Central memory CD4-positive, alpha-beta T cell (primary cell): ENCODE data around the gene LILRA6.
"Not testable (repeated sequence)": the region's sequence is repeated elsewhere in the genome, so short reads cannot be mapped to it uniquely, and the experiment has no call there.

Experiments
- DNase-seq: peaks from one replicate; pipeline ENCODE4 v3.0.0; 2022

The LILRA6 gene

GRCh38 chr19:54262066-54262465 is 19.5 kb upstream of the LILRA6 start:
- DNase-seq, result no peak

DNA sequence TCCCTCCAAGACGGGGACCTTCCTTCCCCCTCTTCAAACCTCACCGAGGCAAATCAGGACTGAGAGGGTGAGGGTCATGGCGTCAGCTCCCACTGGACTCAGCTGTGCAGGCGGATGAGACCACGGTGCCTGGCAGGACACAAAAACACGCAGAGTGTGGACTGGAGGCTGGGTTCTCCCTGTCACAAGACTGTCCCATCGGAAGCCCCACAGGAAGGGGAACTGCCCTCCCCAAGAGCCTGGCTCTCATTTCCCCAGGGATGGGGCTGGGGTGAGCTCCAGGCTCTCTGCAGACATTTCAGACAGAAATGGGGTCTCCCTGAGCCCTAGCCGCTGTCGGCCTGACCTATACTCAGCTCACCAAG is 14.5 kb upstream of the LILRA6 start, which contains the start of gene LILRB5:
TSS of gene LILRB5 (minus strand) at position 158 of the 365 bp plus-strand sequence. CDS start at position 78, 80 bp downstream.
- DNase-seq, result no peak

GRCh38 chr19:54256250-54257115 is 13.9 kb upstream of the LILRA6 start:
- no peak for DNase-seq

DNA sequence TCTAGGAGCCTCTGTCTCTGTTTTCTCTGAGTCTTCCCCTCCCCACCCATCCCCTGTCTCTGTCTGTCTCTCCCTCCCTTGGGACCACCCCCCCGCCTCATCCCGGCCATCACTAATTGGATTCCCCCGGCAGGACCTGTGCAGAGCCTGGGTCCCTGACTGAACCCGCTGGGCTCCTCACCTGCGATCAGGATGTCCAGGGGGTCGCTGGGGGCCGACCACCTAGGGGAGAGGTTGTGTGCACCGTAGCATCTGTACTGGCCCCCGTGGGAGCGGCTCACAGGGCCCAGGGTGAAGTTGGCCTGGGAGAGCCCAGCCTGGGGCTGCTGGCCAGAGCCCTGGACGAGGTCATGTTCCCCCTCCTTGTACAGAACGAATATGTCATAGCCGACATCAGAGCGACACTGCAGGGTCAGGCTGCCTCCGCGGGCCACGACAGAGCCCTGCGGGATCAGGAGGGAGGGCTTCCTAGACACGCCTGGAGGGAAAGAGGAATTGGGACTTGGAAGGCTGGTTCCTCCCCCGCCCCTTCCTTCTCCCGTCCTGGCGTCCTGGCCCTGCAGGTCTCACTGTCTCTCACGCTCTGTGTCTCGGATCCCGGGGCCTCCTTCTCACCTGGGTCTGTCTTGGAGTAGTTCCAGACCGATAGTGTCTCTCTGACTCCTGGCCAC is 12.7 kb upstream of the LILRA6 start:
- DNase-seq, result no peak

- DNase-seq, result no peak
These were observed 11.8 kb upstream of the LILRA6 start for GRCh38 chr19:54254195-54254906.

- DNase-seq, result no peak
These were observed 11.0 kb upstream of the LILRA6 start for GRCh38 chr19:54253331-54254194.

DNA sequence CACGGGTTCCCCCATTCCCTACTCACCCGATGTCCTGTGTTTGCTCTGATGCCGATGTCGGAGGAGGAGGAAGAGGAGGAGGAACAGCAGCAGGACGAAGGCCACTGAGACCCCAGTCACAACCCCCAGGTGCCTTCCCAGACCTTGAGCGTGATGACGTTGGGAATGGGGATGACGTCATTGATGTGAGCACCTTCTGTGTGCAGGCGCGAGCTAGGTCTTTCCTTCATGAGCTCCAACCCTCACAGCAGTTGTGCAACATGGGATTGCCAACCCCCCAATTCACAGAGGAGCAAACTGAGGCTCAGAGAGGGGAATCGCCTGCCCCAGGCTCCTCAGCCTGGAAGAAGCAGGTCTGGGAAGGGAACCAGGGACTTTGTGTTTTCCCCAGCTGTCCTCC is 10.3 kb upstream of the LILRA6 start:
- DNase-seq, result no peak

- DNase-seq, result no peak
These were observed 9.7 kb upstream of the LILRA6 start for GRCh38 chr19:54252243-54252642.

GRCh38 chr19:54248016-54248601 is 5.5 kb upstream of the LILRA6 start:
- DNase-seq, result no peak

DNA sequence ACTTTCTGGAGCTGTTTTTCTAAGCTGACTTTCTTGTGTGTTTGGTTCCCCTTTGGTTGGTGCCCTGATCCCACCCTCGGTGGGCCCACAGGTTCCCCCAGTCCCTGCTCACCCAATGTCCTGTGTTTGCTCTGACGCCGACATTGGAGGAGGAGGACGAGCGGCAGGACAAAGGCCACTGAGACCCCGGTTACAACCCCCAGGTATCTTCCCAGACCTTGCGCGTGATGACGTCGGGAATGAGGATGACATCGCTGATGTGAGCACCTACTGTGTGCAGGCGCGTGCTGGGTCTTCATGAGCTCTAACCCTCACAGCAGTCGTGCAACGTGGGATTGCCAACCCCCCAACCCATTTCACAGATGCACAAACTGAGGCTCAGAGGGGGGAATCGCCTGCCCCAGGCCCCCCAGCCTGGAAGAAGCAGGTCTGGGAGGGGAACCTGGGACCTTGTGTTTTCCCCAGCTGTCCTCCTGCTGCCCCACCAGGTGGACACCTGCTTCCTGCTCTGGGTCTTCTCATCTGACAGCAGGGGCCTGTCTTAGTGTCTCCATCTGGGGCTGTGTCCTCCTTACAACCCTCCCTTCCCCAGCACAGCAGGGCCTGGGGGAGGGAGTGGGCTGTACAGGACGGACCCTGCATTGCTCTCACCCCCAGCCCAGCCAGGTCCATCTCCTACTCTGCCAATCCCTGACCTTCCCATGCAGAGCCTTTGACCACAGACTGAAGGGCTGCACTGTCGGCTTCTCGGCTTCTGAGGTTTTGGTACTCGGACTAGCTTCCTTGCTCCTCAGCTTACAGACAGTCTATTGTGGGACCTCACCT is 4.7 kb upstream of the LILRA6 start:
- DNase-seq, result no peak

GRCh38 chr19:54245936-54246335 is 3.3 kb upstream of the LILRA6 start:
- no peak for DNase-seq

DNA sequence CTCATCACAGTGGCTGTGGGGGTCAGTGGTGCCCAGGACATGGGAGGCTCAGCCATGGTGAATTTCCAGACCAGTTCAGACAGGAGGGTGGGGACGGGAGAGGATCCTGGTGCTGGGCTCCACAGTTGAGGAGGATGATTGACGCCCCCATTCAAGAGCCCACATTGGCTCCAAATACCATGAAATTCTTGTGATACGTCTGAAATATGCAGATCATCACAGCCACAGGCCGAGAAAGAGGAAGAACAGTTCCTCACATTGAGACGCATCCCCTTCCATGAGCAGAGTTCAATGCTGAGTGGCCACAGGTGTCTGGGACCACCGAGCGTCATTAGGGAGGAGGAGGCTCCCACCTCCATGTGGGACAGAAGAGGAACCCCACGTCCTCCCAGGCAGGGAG is 1.2 kb upstream of the LILRA6 start:
- not testable (repeated sequence) for DNase-seq

DNA sequence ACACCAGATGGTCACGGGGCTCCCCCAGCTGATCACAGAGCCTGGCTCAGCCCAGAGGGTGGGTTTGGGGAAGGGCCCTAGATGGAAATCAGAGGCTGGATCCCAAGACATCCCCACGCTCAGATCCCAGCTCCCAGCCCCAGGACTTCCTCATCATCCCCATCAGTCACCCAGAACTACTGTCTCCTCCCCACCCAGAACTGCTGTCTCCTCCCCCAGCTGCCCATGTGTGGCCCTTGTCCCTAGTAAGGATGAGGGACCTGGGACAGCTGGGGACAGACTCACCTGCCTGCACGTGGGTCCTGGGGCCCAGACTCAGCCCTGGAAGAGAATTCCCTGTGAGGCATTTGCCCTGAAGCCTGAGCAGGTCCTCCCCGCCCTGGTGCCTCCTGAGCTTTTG is 356 bp downstream of the LILRA6 start:
- DNase-seq, result not testable (repeated sequence)

- not testable (repeated sequence) for DNase-seq
These were observed 1.9 kb downstream of the LILRA6 start for GRCh38 chr19:54240372-54241336.

DNA sequence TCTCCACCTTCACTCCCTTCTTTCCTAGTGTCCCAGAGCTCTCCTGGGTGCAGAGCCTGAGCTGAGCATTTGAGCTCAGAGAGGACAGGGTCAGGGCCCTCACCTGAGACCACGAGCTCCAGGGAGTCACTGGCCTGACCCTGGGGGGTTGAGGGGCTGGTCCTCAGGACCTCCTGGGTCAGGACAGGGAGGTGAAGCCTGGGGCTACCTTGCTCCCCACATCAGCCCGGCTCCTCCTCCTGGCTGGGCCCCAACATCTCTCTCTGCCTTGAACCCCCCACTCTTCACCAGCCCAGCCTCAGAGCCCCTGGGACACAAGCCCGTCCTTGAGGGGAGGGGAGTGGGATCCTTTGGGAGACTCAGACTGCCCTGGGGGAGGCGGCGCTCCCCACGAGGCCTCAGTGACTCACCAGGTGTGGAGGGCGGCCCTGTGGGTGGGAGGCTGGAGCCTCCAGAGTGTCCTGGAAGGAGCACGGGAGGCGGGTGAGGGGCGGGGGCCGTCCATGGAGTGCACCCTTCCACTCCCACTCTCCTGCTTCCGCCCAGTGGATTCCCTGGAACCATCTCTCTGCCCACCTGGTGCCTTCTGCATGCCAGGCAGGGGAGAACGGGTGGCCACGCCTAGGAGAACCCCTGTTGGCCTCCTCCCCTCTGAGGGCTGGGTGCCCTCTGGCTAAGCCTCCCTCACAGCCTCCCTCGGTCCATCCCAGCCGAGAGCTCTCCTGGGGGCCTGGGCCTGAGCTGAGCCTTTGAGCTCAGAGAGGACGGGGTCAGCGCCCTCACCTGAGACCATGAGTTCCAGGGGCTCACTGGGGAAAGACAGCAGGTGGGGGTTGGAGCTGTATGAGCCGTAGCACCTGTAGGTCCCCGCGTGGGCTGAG is 2.9 kb downstream of the LILRA6 start:
- not testable (repeated sequence) for DNase-seq

DNA sequence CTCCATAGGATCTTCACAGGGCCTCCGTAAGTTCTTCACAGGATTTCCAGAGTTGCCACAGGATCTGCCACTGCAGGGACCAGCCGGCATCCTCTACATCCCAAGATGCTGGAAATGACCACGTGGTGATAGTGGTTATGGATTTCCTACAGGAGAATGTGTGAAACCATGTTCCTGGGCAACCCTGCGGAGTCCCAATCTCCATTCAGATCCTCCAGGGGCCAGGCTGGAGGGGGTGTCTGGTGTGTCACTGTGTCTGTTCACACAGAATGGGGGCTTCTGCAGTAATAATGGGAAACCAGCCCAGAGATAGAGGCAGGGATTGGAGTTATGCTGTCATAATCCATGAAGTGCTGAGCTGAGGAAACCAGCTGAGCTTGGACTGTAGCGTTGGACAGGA is 8.6 kb downstream of the LILRA6 start:
- no peak for DNase-seq

DNA sequence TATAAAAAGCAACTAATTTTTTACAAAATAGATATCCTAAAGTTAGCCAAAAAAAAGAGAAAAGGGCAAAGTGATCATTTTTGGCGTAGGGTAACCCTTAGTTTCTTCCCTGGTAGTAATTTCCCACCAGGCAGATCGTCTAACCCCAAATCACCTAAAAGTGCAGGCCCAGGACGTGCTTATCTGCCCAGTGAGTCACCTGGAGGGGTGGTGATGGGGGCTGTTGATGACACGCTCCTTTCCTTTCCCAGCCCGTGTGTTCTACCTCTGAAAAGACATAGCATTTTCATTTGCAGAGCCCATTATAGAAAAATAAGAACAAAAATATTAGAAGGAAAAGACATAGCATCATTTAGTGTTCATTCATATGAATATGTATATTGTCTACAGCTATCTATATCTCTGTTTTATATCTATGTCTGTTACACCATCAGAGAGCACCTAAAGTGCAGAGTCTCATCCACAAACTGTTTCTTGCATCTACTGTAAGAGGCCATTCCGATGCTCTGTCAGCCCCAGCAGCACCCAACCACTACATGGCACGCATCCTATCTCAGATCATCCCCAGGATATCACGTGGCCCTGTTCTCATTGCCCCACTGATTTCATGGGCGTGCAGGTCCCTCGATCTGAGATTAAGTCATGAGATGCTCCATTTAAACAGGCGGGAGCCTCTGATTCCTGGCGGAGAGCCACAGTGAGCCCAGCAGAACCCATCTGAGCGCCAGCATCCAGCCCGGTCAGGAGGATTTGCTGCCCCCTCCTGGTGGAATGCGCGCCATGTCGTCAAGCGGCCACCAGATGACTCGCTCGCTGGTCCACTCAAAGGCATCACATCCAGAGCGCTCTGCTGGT is 11.3 kb downstream of the LILRA6 start:
- DNase-seq, result peak; percentile 71

DNA sequence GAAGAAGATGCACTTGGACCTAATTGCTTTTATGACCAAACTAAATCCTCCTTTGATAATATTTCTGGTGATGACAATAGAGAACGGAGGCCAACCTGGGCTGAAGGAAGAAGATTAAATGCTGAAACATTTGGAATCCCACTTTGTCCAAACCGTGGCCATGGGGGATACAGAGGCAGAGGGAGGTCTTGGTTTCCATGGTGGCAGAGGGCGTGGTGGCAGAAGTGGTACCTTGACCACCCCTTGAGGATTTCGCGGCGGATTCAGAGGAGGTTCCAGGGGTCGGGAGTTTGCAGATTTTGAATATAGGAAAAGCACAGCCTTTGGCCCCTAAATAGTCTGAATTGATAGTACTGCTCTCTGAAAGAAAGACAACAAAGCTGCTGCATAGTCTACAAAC is 12.6 kb downstream of the LILRA6 start:
- DNase-seq, result no peak
